Neural crest cell (in vitro differentiated cells): ENCODE measurements around the gene CLSTN2. TPM values are rescaled to one million over a fixed set of nuclear protein-coding genes. Genes with fewer than 3 reads are reported as not detected.

Source experiments
- DNase-seq: peaks from one replicate; pipeline ENCODE4 v3.0.0; 2021; ENCODE audit warnings: low read depth, mixed read lengths, low spot score
- H3K27ac Mint-ChIP-seq: one replicate; pipeline ENCODE4 v1.8.0; 2021; ENCODE audit warnings: mild to moderate bottlenecking, mixed read lengths; ENCODE audit not compliant: unreplicated experiment
- H3K27me3 Mint-ChIP-seq: 2 replicates; pipeline ENCODE4 v1.8.0; 2021; ENCODE audit warnings: low read depth, mild to moderate bottlenecking, mixed read lengths
- H3K36me3 Mint-ChIP-seq: 2 replicates; pipeline ENCODE4 v1.8.0; 2021; ENCODE audit warnings: low read depth, mild to moderate bottlenecking, mixed read lengths
- H3K4me1 Mint-ChIP-seq: 2 replicates; pipeline ENCODE4 v1.8.0; 2021; ENCODE audit warnings: mixed read lengths
- H3K4me3 Mint-ChIP-seq: one replicate; pipeline ENCODE4 v1.8.0; 2021; ENCODE audit warnings: mild to moderate bottlenecking, mixed read lengths
- H3K9me3 Mint-ChIP-seq: 2 replicates; pipeline ENCODE4 v1.8.0; 2021; ENCODE audit warnings: mixed read lengths
- total RNA-seq: library from RNA; stranded (reverse); gene quantifications from 2 replicates; pipeline ENCODE4 v1.2.1, GENCODE V29; 2021
- TF ChIP-seq, protein P1 (sequence below): fragments of 200-600 bp; sonication (generic); conservative IDR thresholded peaks from 2 replicates; pipeline ENCODE4 v1.5.0; 2021; ENCODE audit warnings: antibody characterized with exemption, mild to moderate bottlenecking

Gene CLSTN2
- total RNA-seq, 1 donor from 2014 or later: 1.9 TPM

- peaks cover 16% of the 10 kb centered on the region for H3K9me3 Mint-ChIP-seq
- no peaks in the 10 kb centered on the region for H3K4me1 Mint-ChIP-seq
- TF ChIP-seq, protein P1, sequence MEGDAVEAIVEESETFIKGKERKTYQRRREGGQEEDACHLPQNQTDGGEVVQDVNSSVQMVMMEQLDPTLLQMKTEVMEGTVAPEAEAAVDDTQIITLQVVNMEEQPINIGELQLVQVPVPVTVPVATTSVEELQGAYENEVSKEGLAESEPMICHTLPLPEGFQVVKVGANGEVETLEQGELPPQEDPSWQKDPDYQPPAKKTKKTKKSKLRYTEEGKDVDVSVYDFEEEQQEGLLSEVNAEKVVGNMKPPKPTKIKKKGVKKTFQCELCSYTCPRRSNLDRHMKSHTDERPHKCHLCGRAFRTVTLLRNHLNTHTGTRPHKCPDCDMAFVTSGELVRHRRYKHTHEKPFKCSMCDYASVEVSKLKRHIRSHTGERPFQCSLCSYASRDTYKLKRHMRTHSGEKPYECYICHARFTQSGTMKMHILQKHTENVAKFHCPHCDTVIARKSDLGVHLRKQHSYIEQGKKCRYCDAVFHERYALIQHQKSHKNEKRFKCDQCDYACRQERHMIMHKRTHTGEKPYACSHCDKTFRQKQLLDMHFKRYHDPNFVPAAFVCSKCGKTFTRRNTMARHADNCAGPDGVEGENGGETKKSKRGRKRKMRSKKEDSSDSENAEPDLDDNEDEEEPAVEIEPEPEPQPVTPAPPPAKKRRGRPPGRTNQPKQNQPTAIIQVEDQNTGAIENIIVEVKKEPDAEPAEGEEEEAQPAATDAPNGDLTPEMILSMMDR: no peak
- no peak overlapping the region for H3K4me3 Mint-ChIP-seq
- no peak overlapping the region for H3K27ac Mint-ChIP-seq
- DNase-seq: no peak
- H3K27me3 Mint-ChIP-seq: peaks cover 2% of the 10 kb centered on the region
- H3K36me3 Mint-ChIP-seq: peaks cover 12% of the 10 kb centered on the region
Observed at GRCh38 chr3:140086642-140087041, 151.7 kb downstream of the CLSTN2 start.

DNA sequence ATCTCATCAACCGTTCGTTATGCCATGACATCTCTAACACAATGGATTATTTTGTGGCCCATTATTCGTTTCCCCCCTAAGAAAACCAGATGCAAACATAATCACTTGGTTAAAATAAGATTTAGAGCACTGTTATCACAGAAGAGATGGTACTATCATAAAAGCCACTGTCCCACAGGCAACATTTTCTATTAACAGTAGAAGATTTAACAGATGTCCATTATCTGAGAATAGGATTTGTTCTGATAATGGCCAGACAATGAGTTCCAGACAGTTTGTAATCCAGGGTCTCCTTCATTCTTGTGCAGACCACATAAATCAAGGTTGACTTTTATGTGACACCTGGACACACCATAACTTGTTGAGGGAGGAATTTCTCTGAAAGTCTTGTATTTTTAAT, 153.1 kb downstream of the CLSTN2 start:
- no peaks in the 10 kb centered on the region for H3K4me1 Mint-ChIP-seq
- H3K36me3 Mint-ChIP-seq: peaks cover 12% of the 10 kb centered on the region
- H3K27me3 Mint-ChIP-seq: no peaks in the 10 kb centered on the region
- no peak overlapping the region for H3K27ac Mint-ChIP-seq
- H3K9me3 Mint-ChIP-seq: peaks cover 16% of the 10 kb centered on the region
- H3K4me3 Mint-ChIP-seq: no peak overlapping the region
- no peak for DNase-seq
- TF ChIP-seq, protein P1: no peak

GRCh38 chr3:140088513-140088912, 153.5 kb downstream of the CLSTN2 start:
- Mint-ChIP-seq H3K4me3 (no peak overlapping the region), H3K9me3 (peaks cover 16% of the 10 kb centered on the region), H3K27ac (no peak overlapping the region), H3K4me1 (no peaks in the 10 kb centered on the region), H3K27me3 (no peaks in the 10 kb centered on the region), H3K36me3 (peaks cover 12% of the 10 kb centered on the region)
- DNase-seq: no peak
- TF ChIP-seq, protein P1: no peak

GRCh38 chr3:140089403-140090072, 154.6 kb downstream of the CLSTN2 start:
- Mint-ChIP-seq H3K4me3 (no peak overlapping the region), H3K27me3 (no peaks in the 10 kb centered on the region), H3K9me3 (peaks cover 16% of the 10 kb centered on the region), H3K36me3 (peaks cover 12% of the 10 kb centered on the region), H3K4me1 (peaks cover 7% of the 10 kb centered on the region), H3K27ac (no peak overlapping the region)
- TF ChIP-seq, protein P1: no peak
- DNase-seq: no peak

GRCh38 chr3:140091143-140091542, 156.2 kb downstream of the CLSTN2 start:
- H3K27ac Mint-ChIP-seq: peak overlapping the region; percentile 95
- TF ChIP-seq, protein P1: no peak
- H3K4me3 Mint-ChIP-seq: no peak overlapping the region
- DNase-seq: no peak
- H3K4me1 Mint-ChIP-seq: peaks cover 7% of the 10 kb centered on the region
- H3K36me3 Mint-ChIP-seq: peaks cover 12% of the 10 kb centered on the region
- peaks cover 16% of the 10 kb centered on the region for H3K9me3 Mint-ChIP-seq
- no peaks in the 10 kb centered on the region for H3K27me3 Mint-ChIP-seq
